RWPE1 (cell line): ENCODE data around the gene AFG1L.
"Not testable (repeated sequence)": the region's sequence is repeated elsewhere in the genome, so short reads cannot be mapped to it uniquely, and the experiment has no call there.

ENCODE experiments used
- CTCF ChIA-PET: fragments of 350-600 bp; sonication (Branson Sonifier 250); formaldehyde crosslinking; extraction: SDS; loops from one replicate; lab custom pipeline; 2021; lab: Yijun Ruan, JAX
- POLR2A ChIA-PET: fragments of 400-600 bp; formaldehyde crosslinking; extraction: SDS; loops from one replicate; lab custom pipeline; 2020; ENCODE audit warnings: antibody characterized with exemption; ENCODE audit not compliant: low non-redundant PET; lab: Yijun Ruan, JAX
- DNase-seq: peaks from one replicate; pipeline ENCODE4 v3.0.0; 2012; ENCODE audit warnings: low spot score
- H3K27ac ChIP-seq: fragments of 450-650 bp; 2 replicates; pipeline ENCODE4 v1.5.1; 2017
- TF ChIP-seq, protein P1 (sequence below): fragments of 450-650 bp; conservative IDR thresholded peaks from 2 replicates; pipeline ENCODE4 v1.5.1; 2017; ENCODE audit warnings: low read depth, mild to moderate bottlenecking

The AFG1L gene

GRCh38 chr6:108560463-108561308 lies 265.8 kb downstream of the AFG1L start, which contains the start of gene FOXO3:
Gene FOXO3 (plus strand): TSS chr6:108560917. CDS start chr6:108561209, 292 bp downstream.
- DNase-seq, result peak; percentile 90
- H3K27ac ChIP-seq, result peak within 1 kb of the TSS; percentile 97
- ChIA-PET POLR2A (no interaction called here), CTCF (interaction anchor here (0.5 to 1.4 kb wide), 3 partner anchors 19 to 177 kb away, joined by 3 to 6 read pairs (median 3); no protein-coding TSS in a partner anchor)
- TF ChIP-seq, protein P1, sequence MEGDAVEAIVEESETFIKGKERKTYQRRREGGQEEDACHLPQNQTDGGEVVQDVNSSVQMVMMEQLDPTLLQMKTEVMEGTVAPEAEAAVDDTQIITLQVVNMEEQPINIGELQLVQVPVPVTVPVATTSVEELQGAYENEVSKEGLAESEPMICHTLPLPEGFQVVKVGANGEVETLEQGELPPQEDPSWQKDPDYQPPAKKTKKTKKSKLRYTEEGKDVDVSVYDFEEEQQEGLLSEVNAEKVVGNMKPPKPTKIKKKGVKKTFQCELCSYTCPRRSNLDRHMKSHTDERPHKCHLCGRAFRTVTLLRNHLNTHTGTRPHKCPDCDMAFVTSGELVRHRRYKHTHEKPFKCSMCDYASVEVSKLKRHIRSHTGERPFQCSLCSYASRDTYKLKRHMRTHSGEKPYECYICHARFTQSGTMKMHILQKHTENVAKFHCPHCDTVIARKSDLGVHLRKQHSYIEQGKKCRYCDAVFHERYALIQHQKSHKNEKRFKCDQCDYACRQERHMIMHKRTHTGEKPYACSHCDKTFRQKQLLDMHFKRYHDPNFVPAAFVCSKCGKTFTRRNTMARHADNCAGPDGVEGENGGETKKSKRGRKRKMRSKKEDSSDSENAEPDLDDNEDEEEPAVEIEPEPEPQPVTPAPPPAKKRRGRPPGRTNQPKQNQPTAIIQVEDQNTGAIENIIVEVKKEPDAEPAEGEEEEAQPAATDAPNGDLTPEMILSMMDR, result 0 out of 2 replicates have a peak, but pooled peaks have one; percentile 6

DNA sequence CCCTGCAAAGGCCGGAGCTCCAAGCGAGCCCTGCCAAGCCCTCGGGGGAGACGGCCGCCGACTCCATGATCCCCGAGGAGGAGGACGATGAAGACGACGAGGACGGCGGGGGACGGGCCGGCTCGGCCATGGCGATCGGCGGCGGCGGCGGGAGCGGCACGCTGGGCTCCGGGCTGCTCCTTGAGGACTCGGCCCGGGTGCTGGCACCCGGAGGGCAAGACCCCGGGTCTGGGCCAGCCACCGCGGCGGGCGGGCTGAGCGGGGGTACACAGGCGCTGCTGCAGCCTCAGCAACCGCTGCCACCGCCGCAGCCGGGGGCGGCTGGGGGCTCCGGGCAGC lies 266.4 kb downstream of the AFG1L start:
- DNase-seq, POLR2A ChIA-PET: not testable (repeated sequence)
- peak overlapping the region; percentile 97 for H3K27ac ChIP-seq
- CTCF ChIA-PET, result interaction anchor here (0.7 to 1.4 kb wide), 2 partner anchors 18 to 176 kb away, joined by 3 to 6 read pairs; no protein-coding TSS in a partner anchor

DNA sequence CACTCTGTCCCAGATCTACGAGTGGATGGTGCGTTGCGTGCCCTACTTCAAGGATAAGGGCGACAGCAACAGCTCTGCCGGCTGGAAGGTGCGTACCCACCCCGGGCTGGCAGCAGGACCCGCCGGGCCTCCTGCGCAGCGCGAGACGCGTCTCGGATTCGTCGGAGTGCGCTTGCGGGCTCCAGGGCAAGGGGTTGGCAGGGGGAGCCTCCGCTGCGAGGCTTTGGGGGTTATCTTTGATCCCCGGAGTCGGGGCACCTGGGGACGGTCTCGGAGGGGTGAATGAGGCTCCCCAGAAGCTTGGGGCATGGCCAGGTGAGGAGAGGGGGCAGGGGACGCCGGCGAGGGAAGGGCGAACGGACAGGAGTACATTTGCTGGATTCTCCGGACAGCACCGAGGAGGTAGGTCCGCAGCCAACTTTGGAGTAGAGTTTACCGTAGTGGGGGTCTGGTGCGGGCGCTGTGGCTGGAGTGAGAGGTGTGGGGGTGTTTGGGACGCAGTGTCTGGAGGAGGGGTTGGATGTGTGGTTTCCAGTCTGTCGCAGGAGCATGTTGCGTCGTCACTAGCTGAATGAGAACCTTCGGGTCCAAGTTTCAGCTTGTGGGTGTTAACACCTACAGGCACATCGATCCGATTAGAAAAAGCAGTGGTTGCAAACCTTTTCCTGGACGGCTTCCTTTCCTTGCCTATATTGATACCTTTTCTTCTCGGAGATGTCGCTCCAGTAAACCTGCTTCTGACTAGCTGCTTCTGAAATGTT lies 267.1 kb downstream of the AFG1L start:
- ChIA-PET POLR2A (no interaction called here), CTCF (interaction anchor here (0.7 kb wide), 1 partner anchor 17 kb away, joined by 3 read pairs; no protein-coding TSS in a partner anchor)
- peak; percentile 22 for DNase-seq
- TF ChIP-seq, protein P1, result no peak
- peak overlapping the region; percentile 97 for H3K27ac ChIP-seq

DNA sequence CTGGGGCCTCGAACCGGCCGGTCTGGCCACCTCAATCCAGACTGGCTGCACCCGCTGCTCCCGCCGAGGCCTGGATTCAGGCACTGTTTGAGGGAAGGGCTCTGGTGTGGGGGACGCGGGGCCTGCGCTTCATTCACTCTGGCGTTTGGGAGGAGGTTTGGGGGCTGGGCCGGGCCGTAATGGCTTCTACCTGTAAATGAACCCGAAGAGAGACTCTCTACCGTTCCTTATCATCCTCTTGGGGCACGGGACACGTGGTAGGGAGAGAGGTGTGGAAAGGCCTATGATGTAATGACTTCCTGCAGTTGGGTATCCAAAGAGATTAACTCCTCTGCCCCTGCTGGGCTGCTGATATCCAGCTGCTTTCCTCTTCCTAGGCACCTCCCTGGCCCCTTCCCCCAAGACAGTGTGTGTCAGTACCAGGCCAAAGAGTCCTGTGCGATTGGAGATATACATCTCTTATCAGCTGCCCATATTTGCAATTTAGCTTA lies 267.7 kb downstream of the AFG1L start:
- peak overlapping the region; percentile 97 for H3K27ac ChIP-seq
- CTCF ChIA-PET, result no interaction called here
- TF ChIP-seq, protein P1, result no peak
- DNase-seq, result peak; percentile 86
- POLR2A ChIA-PET, result no interaction called here

DNA sequence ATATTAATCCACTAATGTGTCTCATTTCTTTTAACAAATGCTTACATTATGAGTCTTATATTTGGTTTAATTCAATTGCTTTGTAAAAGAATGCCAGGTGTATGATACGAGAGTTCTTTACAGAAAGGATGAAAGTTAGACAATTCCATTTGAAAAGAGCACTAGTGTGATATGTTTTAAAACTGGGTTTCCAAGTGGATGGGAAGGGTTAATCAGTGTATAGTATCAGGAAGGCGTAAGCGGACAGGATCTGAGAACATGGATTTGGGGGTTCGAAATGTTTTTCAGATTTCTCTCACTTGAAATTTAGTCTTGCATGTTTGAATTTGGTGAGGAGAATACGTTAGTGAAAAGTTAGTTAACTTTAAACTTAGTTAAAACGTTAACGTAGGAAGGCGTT lies 268.4 kb downstream of the AFG1L start:
- no peak for DNase-seq
- H3K27ac ChIP-seq, result no peak overlapping the region
- POLR2A ChIA-PET, result no interaction called here
- TF ChIP-seq, protein P1, result no peak
- CTCF ChIA-PET, result no interaction called here

GRCh38 chr6:108564178-108564577 lies 269.3 kb downstream of the AFG1L start:
- no peak overlapping the region for H3K27ac ChIP-seq
- CTCF ChIA-PET, result no interaction called here
- TF ChIP-seq, protein P1, result no peak
- POLR2A ChIA-PET, result interaction anchor here (0.7 kb wide), 1 partner anchor 153 kb away, joined by 4 read pairs; no protein-coding TSS in a partner anchor
- peak; percentile 65 for DNase-seq
